Globus pallidus (tissue), 1 donor: ENCODE data around the gene SSTR5.
"Not testable (repeated sequence)": the region's sequence is repeated elsewhere in the genome, so short reads cannot be mapped to it uniquely, and the experiment has no call there.

ENCODE experiments used
- DNase-seq: peaks from one replicate; pipeline ENCODE4 v3.0.0-alpha.2; 2015; ENCODE audit warnings: low spot score

SSTR5 gene

DNA sequence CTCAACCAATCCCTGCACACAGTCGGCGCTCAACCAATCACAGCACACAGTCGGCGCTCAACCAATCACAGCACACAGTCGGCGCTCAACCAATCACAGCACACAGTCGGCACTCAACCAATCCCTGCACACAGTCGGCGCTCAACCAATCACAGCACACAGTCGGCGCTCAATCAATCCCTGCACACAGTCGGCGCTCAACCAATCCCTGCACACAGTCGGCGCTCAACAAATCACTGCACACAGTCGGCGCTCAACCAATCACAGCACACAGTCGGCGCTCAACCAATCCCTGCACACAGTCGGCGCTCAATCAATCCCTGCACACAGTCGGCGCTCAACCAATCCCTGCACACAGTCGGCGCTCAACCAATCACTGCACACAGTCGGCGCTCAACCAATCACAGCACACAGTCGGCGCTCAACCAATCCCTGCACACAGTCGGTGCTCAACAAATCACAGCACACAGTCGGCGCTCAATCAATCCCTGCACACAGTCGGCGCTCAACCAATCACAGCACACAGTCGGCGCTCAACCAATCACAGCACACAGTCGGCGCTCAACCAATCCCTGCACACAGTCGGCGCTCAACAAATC, 20.2 kb downstream of the SSTR5 start:
- DNase-seq, result not testable (repeated sequence)

GRCh38 chr16:1093284-1094123, 21.0 kb downstream of the SSTR5 start:
- no peak for DNase-seq

- DNase-seq, result no peak
These were observed 21.6 kb downstream of the SSTR5 start for GRCh38 chr16:1094124-1094479.

GRCh38 chr16:1094601-1095449, 22.3 kb downstream of the SSTR5 start:
- no peak for DNase-seq

DNA sequence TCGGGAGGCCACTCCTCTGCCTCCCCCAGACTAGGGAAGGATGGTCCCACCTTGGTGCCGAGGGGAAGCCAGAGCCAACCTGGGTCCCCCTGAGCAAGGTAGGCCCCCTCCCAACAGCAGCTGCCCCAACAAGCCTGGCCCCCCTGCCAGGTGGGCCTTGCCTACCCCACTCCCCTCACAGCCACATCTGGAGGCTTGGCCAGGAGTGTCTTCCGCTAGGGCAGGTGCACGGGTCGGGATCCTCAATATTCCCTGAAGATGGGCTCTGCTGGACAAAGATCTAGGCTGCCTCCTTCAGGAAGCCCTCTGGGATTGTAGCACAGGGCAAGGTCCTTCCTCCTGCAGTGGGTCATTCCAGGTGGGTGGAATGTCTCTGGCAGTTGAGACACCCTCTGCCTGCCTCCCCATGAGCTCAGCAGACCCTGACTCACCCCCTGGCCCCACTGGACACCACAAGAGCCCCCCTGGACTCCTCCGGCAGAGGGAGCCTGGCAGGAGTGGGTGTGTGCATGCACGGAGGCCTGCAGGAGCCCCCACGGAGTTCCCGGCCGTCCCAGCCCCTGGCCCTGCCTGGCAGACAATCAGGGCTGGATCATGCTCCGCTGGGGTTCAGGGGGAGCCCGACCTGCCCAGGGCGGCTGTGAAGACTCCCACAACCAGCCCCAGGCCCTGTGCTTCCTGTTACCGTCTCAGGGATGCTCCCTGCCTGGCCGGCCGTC, 23.1 kb downstream of the SSTR5 start:
- DNase-seq, result no peak

DNA sequence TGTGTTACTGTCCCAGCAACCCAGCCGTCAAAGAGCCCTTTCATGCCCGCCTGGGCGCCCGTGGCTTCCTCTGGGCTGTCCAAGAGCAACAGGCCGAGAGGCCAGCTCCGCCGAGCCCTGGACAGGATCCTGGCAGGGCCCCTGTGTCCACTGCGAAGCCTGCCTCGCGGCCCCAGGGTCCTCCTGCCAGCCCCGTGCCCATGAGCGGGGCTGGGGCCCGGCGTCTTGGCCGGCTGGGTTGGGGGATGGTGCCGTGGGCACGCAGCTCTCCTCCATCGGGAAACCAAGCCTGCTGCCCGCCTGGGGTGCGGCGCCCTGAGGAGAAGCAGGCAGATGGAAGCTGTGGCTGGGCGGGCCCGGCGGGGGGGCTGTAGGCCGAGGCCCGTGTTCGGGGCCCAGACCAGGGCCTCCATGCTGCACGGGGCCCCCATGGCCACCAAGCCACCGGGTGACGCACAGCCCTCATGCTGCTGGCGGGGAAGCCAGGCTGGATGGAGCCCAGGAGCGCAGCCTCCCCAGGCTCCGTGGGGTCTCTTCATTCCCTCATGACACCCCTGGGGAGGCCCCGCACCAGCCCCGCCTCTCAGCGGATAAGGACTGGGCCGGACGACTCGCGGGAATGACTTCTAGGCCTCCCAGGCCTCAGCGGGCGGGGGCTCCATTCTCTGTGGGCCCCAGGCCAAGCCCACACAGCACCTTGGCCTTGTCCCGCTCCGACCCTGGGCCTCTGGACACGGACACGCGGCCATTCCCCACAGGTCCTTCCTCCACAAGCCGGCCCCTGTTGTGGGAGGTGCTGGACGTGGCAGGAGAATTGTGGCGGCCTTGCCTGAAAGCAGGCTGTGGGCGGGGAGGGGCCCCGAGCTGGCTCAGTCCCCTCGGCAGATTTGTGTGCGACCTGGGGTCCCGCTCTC, 23.9 kb downstream of the SSTR5 start, which contains the start of gene C1QTNF8:
Gene C1QTNF8 (minus strand): TSS at position 76 of the 914 bp plus-strand sequence. CDS start 1,322 bp downstream, outside the sequence.
- DNase-seq, result no peak

GRCh38 chr16:1097156-1097555, 24.6 kb downstream of the SSTR5 start:
- no peak for DNase-seq

GRCh38 chr16:1097800-1098199, 25.3 kb downstream of the SSTR5 start:
- DNase-seq, result no peak

DNA sequence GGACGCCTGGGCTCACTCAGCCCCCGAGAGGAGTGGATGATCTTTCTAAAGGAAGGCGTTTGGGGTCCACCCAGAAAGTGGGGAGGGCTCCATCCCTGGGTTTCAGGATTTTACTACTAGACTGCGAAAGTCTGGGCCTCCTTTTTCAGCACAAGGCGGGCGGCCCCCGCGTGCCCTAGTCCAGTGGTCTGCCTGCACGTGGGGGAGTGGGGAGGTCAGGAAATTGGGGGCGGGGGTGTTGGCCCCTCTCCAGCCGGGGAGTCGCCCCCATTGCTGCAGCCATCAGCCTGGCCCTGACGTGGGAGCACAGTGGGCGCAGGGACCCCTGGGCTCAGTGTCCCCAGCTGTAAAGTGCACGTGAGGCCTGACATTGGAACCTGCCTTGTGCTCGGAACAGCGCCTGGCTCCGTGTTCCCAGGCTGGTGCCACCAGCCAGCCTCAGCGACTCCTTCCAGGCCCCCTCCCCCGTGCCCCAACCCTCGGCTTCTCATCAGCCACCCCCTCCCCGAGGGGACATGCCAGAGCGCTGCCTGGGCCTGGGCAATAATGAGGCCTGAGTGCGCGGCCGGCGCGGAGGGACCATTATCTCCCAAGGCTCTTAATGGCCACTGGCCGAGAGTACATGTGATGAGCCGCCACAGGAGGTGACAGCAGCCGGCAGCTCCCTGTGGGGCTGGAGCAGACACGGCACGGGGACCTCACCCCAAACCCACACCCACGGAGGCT, 25.9 kb downstream of the SSTR5 start:
- DNase-seq, result no peak

DNA sequence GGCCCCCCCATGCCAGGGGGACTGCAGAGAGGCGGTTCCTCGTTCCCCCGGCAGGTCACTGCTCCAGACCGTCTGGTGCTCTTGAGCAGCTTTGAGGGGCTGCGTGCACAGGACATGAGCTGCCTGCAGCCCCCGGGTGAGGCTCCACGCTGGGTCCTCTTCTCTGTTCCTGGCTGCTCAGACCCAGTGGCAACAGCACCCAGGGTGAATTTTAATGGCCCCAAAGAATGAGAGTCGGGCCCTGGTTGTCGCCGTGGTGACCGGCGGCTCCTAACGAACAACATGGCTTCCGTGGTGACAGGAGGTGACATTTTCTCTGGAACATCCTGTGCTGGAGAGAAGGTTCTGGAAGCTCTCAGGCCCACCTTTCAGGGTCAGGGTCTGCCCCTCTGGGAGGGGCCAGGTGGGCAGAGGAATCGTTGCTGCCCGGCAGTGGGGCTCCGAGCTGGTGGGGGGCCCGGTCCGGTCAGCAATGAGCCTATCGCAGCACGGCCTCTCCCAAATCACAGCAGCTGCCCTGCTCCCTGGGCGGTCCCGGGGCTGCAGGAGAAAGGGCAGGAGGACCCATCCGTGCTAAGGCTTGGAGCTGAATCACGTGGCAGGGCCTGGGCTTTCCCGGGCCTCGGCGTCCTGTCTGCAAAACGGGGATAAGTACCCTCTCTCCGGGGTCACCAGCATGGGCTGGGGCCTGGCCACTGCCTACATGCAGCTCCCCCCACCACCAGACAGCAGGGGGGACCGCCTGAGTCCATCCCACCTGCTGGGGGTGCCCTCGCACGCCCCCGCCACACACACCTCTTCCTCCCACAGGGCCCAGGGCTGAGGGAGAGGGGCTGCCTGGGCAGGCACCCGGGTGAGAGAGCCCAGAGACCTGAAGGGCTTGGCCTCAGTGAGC, 26.9 kb downstream of the SSTR5 start:
- no peak for DNase-seq

DNA sequence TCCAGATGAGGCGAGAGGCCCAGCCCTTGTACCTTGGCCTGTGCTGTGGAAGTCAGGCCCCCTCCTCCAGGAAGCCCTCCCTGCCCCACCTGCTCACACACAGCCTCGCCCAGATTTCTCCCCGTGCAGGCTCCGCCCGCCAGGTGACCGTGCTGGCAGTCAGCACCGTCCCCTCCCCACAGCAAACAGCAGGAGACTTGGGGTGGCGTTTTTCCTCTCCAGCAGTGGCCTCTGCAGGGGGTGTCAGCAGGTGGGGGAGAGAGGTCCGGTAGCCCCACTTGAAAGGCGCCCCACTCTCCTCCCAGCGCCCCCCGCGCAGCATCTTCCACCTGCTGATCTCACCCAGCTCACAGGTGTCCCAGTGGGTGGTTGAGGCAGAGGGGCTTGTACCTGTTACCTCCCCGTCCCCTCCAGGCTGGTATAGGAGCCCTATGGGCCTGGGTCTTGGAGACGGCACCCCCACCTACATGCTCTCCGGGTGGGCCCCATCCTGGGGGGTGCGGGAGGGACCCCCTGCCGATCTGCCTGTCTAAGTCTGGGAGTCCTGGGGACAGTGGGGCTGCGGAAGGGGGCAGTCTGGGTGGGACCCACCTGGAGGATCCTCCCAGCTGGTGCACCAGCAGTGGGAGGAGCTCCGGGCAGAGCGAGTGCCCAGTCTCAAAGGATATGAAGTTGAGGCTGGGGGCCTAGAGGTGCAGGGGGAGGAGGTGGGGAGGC, 27.7 kb downstream of the SSTR5 start:
- DNase-seq, result no peak

- no peak for DNase-seq
These were observed 28.6 kb downstream of the SSTR5 start for GRCh38 chr16:1101133-1101532.

- no peak for DNase-seq
These were observed 29.2 kb downstream of the SSTR5 start for GRCh38 chr16:1101573-1102332.

- no peak for DNase-seq
These were observed 29.8 kb downstream of the SSTR5 start for GRCh38 chr16:1102333-1102700.

DNA sequence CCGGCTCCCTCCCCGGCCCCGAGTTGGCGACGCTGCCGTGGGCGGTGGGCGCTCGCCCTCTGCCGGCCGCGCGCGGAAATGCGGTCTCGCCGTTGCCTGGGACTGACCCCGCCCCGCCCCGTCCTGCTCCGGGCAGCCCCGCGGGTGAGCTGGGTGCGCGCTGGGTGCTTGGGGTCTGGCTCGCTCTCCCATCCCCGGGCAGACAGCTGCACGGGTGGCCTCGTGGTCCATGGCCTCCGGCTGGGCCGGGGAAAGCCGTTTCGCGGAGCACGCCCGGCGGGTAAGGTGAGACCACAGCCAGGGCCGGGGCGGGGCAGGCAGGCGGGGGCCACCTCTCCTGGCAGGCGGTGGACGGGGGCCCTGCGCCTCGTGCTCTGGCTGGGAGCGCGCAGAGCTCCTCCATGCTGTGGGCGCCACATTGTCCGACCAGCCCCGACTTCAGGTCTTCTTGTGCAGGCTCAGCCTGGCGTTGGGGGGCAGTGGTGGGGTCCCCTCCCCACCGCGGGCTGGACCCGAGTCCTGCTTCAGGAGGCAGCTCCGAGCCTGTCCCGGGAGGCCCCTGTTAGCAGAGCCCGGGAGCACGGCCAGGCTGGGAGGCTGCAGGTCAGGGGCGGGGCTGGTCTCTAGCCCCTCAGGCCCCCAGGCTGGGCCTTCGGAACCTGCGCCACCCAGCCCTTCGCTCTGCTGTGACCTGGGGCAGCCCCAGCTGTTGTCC, 30.5 kb downstream of the SSTR5 start:
- no peak for DNase-seq

GRCh38 chr16:1103636-1103980, 31.1 kb downstream of the SSTR5 start:
- no peak for DNase-seq

- peak; percentile 39 for DNase-seq
These were observed 33.5 kb downstream of the SSTR5 start for GRCh38 chr16:1105888-1106620.
